H9 (cell line): ENCODE data around the gene PELO. TPM values are rescaled to one million over a fixed set of nuclear protein-coding genes. Genes with fewer than 3 reads are reported as not detected.

ENCODE experiments used
- DNase-seq: peaks from one replicate; pipeline ENCODE4 v3.0.0-alpha.2; 2017
- H2AFZ ChIP-seq: one replicate; pipeline ENCODE4 v1.6.1; 2013; ENCODE audit warnings: mild to moderate bottlenecking, low read length, control low read depth, moderate library complexity
- H2AK5ac ChIP-seq: 2 replicates; pipeline ENCODE4 v1.6.1; 2013; ENCODE audit warnings: low read length, control low read depth, mixed read lengths; ENCODE audit not compliant: insufficient read length
- H2BK120ac ChIP-seq: one replicate; pipeline ENCODE4 v1.6.1; 2013; ENCODE audit warnings: low read depth, mild to moderate bottlenecking, low read length, control low read depth, inconsistent platforms; ENCODE audit not compliant: poor library complexity, severe bottlenecking
- H2BK12ac ChIP-seq: 2 replicates; pipeline ENCODE4 v1.6.1; 2013; ENCODE audit warnings: low read length, control low read depth, mixed read lengths, low read depth; ENCODE audit not compliant: insufficient read length
- H2BK15ac ChIP-seq: 2 replicates; pipeline ENCODE4 v1.6.1; 2013; ENCODE audit warnings: low read depth, low read length, control low read depth
- H2BK20ac ChIP-seq: one replicate; pipeline ENCODE4 v1.6.1; 2013; ENCODE audit warnings: low read depth, mild to moderate bottlenecking, low read length, control low read depth, inconsistent platforms; ENCODE audit not compliant: poor library complexity, severe bottlenecking
- H2BK5ac ChIP-seq: 2 replicates; pipeline ENCODE4 v1.6.1; 2013; ENCODE audit warnings: low read length, control low read depth, mixed read lengths; ENCODE audit not compliant: insufficient read length
- H3K14ac ChIP-seq: 2 replicates; pipeline ENCODE4 v1.6.1; 2013; ENCODE audit warnings: low read length, control low read depth; ENCODE audit not compliant: insufficient read depth
- H3K18ac ChIP-seq: 2 replicates; pipeline ENCODE4 v1.6.1; 2013; ENCODE audit warnings: low read depth, mild to moderate bottlenecking, mixed read lengths, low read length, control low read depth; ENCODE audit not compliant: insufficient read length
- H3K23ac ChIP-seq: 2 replicates; pipeline ENCODE4 v1.6.1; 2013; ENCODE audit warnings: low read length, control low read depth, mixed read lengths, low read depth; ENCODE audit not compliant: insufficient read length
- H3K23me2 ChIP-seq: 2 replicates; pipeline ENCODE4 v1.6.1; 2013; ENCODE audit warnings: low read depth, mild to moderate bottlenecking, mixed read lengths, low read length, control low read depth; ENCODE audit not compliant: insufficient read length, poor library complexity, severe bottlenecking
- H3K27ac ChIP-seq: 2 replicates; pipeline ENCODE4 v1.5.1; 2013; ENCODE audit warnings: low read length, control low read depth, mixed read lengths, low read depth; ENCODE audit not compliant: insufficient read length
- H3K27me3 ChIP-seq: 2 replicates; pipeline ENCODE4 v1.6.1; 2013; ENCODE audit warnings: low read length, control low read depth, inconsistent platforms; ENCODE audit not compliant: insufficient read depth
- H3K4ac ChIP-seq: 2 replicates; pipeline ENCODE4 v1.6.1; 2013; ENCODE audit warnings: low read depth, mild to moderate bottlenecking, control low read depth, inconsistent platforms, low read length, moderate library complexity
- H3K4me1 ChIP-seq: 2 replicates; pipeline ENCODE4 v1.6.1; 2013; ENCODE audit warnings: low read length, control low read depth, inconsistent platforms; ENCODE audit not compliant: insufficient read depth
- H3K4me2 ChIP-seq: 2 replicates; pipeline ENCODE4 v1.6.1; 2013; ENCODE audit warnings: low read length, control low read depth, mixed read lengths; ENCODE audit not compliant: insufficient read length, insufficient read depth
- H3K56ac ChIP-seq: 2 replicates; pipeline ENCODE4 v1.6.1; 2013; ENCODE audit warnings: low read depth, mild to moderate bottlenecking, mixed read lengths, low read length, control low read depth; ENCODE audit not compliant: insufficient read length
- H3K79me1 ChIP-seq: 2 replicates; pipeline ENCODE4 v1.6.1; 2013; ENCODE audit warnings: low read depth, mild to moderate bottlenecking, moderate library complexity, low read length, control low read depth, inconsistent platforms; ENCODE audit not compliant: insufficient read depth, poor library complexity, severe bottlenecking
- H3K79me2 ChIP-seq: 2 replicates; pipeline ENCODE4 v1.6.1; 2013; ENCODE audit warnings: low read length, control low read depth, inconsistent platforms; ENCODE audit not compliant: insufficient read depth
- H3K9ac ChIP-seq: 2 replicates; pipeline ENCODE4 v1.6.1; 2013; ENCODE audit warnings: low read length, control low read depth, mixed read lengths; ENCODE audit not compliant: insufficient read length; ENCODE audit errors: extremely low read depth
- H3K9me3 ChIP-seq: one replicate; pipeline ENCODE4 v1.6.1; 2013; ENCODE audit warnings: low read depth, low read length, inconsistent platforms; ENCODE audit not compliant: control insufficient read depth
- H3T11ph ChIP-seq: one replicate; pipeline ENCODE4 v1.6.1; 2013; ENCODE audit warnings: mild to moderate bottlenecking, low read length, control low read depth, inconsistent platforms
- H4K20me1 ChIP-seq: one replicate; pipeline ENCODE4 v1.6.1; 2013; ENCODE audit not compliant: control insufficient read depth, insufficient read length, insufficient read depth
- H4K5ac ChIP-seq: 2 replicates; pipeline ENCODE4 v1.6.1; 2013; ENCODE audit warnings: low read depth, mild to moderate bottlenecking, mixed read lengths, low read length, control low read depth; ENCODE audit not compliant: insufficient read length
- H4K8ac ChIP-seq: replicated peaks from 2 replicates; pipeline ENCODE4 v1.6.1; 2013; ENCODE audit warnings: low read length, control low read depth, mixed read lengths, low read depth; ENCODE audit not compliant: insufficient read length
- H4K91ac ChIP-seq: 2 replicates; pipeline ENCODE4 v1.6.1; 2013; ENCODE audit warnings: low read depth, mild to moderate bottlenecking, moderate library complexity, mixed read lengths, low read length, control low read depth; ENCODE audit not compliant: insufficient read length
- H3K27ac Mint-ChIP-seq, 3 experiments: 2 replicates in 2 of 3; 3 replicates in 1 of 3; pipeline ENCODE4 v1.8.0; 2020 to 2021; ENCODE audit warnings: mixed read lengths in 3 of 3, mild to moderate bottlenecking in 1 of 3, moderate library complexity in 1 of 3
- H3K27me3 Mint-ChIP-seq: 2 replicates; pipeline ENCODE4 v1.8.0; 2021; ENCODE audit warnings: low read depth, mild to moderate bottlenecking, moderate library complexity, mixed read lengths
- H3K36me3 Mint-ChIP-seq, 3 experiments: 2 replicates in 2 of 3; 3 replicates in 1 of 3; pipeline ENCODE4 v1.8.0; 2020 to 2021; ENCODE audit warnings: low read depth in 3 of 3, mixed read lengths in 3 of 3; ENCODE audit not compliant: insufficient read depth in 1 of 3
- H3K4me1 Mint-ChIP-seq, 2 experiments: 2 replicates each; pipeline ENCODE4 v1.8.0; 2020; ENCODE audit warnings: mixed read lengths in 2 of 2
- H3K4me3 Mint-ChIP-seq, 2 experiments: 2 replicates in 1 of 2; 3 replicates in 1 of 2; pipeline ENCODE4 v1.8.0; 2020 to 2021; ENCODE audit warnings: mild to moderate bottlenecking in 2 of 2, mixed read lengths in 2 of 2, moderate library complexity in 1 of 2
- H3K9me3 Mint-ChIP-seq, 2 experiments: 2 replicates in 1 of 2; 3 replicates in 1 of 2; pipeline ENCODE4 v1.8.0; 2020; ENCODE audit warnings: mild to moderate bottlenecking in 2 of 2, mixed read lengths in 2 of 2, moderate library complexity in 1 of 2
- CTCF ChIP-seq: fragments of 200-600 bp; sonication (generic); conservative IDR thresholded peaks from 3 replicates; pipeline ENCODE4 v1.8.0; 2021; ENCODE audit warnings: antibody characterized with exemption, mild to moderate bottlenecking
- total RNA-seq: library from RNA; stranded (reverse); gene quantifications from 2 replicates; pipeline ENCODE4 v1.2.1, GENCODE V29; 2021

PELO gene
- total RNA-seq, 1 experiment from 2014 or later, result 20.3 TPM

- no peaks in the 10 kb centered on the region; a peak in 2 of 7 replicates for H3K36me3 Mint-ChIP-seq
- Histone ChIP-seq H3K14ac (no peak overlapping the region), H4K91ac (no peak overlapping the region), H2AK5ac (no peak overlapping the region), H2AFZ (no peak overlapping the region), H2BK12ac (no peak overlapping the region), H3K27me3 (no peaks in the 10 kb centered on the region), H3K9me3 (no peaks in the 10 kb centered on the region), H3K79me1 (no peaks in the 10 kb centered on the region), H4K5ac (no peak overlapping the region), H3K4me2 (no peak overlapping the region), H2BK20ac (no peak overlapping the region), H3K4ac (no peak overlapping the region), H2BK15ac (no peak overlapping the region), H3K79me2 (peaks cover 5% of the 10 kb centered on the region; the same call in 1 of the 2 replicates), H3K18ac (no peak overlapping the region), H3K23me2 (no peaks in the 10 kb centered on the region), H3K4me1 (no peaks in the 10 kb centered on the region), H3K9ac (no peak overlapping the region), H3T11ph (no peak overlapping the region), H3K23ac (no peak overlapping the region), H2BK5ac (no peak overlapping the region), H3K27ac (no peak overlapping the region), H3K56ac (no peak overlapping the region), H2BK120ac (no peak overlapping the region), H4K20me1 (no peaks in the 10 kb centered on the region), H4K8ac (no peak overlapping the region)
- no peak for TF ChIP-seq CTCF
- H3K4me3 Mint-ChIP-seq, result no peak overlapping the region
- no peak for DNase-seq
- no peaks in the 10 kb centered on the region for H3K27me3 Mint-ChIP-seq
- H3K9me3 Mint-ChIP-seq, result no peaks in the 10 kb centered on the region
- peaks cover 15% of the 10 kb centered on the region in 2 experiments for H3K4me1 Mint-ChIP-seq
- H3K27ac Mint-ChIP-seq, result no peak overlapping the region
Measured at GRCh38 chr5:52807723-52808122, 20.0 kb downstream of the PELO start.
